Natural killer cell treated with Interleukin-12 subunit alpha and Interleukin-12 subunit beta and Interleukin-15 and Interleukin-18, amount 100 ng/mL, for 72 hours (primary cell): ENCODE measurements around the gene TWSG1. TPM values are rescaled to one million over a fixed set of nuclear protein-coding genes. Genes with fewer than 3 reads are reported as not detected.

Experiments used
- ATAC-seq, 2 donors: fragments of 150-1000 bp; cut with Tn5 transposase in 1 of 2; sonication (Bioruptor Pico), chemical (Tn5 transposase) in 1 of 2; 2 replicates each; pipeline ENCODE4 v1.10.0; 2021
- DNase-seq: peaks from one replicate; pipeline ENCODE4 v3.0.0; 2022; ENCODE audit warnings: low spot score
- H3K27ac Mint-ChIP-seq, 2 donors: 1 replicate in 1 of 2; 2 replicates in 1 of 2; pipeline ENCODE4 v1.8.0; 2022; ENCODE audit warnings: mixed read lengths in 2 of 2, mild to moderate bottlenecking in 1 of 2, moderate library complexity in 1 of 2
- H3K27me3 Mint-ChIP-seq, 2 donors: 1 replicate in 1 of 2; 2 replicates in 1 of 2; pipeline ENCODE4 v1.8.0; 2022; ENCODE audit warnings: mixed read lengths in 2 of 2
- H3K36me3 Mint-ChIP-seq: one replicate; pipeline ENCODE4 v1.8.0; 2022; ENCODE audit warnings: mixed read lengths
- H3K4me1 Mint-ChIP-seq, 2 donors: 1 replicate in 1 of 2; 2 replicates in 1 of 2; pipeline ENCODE4 v1.8.0; 2022; ENCODE audit warnings: low read depth in 2 of 2, mixed read lengths in 2 of 2, mild to moderate bottlenecking in 1 of 2
- H3K4me3 Mint-ChIP-seq: one replicate; pipeline ENCODE4 v1.8.0; 2022; ENCODE audit warnings: mixed read lengths
- H3K9me3 Mint-ChIP-seq: 2 replicates; pipeline ENCODE4 v1.8.0; 2022; ENCODE audit warnings: mixed read lengths
- total RNA-seq, 2 donors: library from RNA; stranded (reverse); gene quantifications; one replicate each; pipeline ENCODE4 v1.2.3, GENCODE V29; 2022

Gene TWSG1
- 10 to 100 TPM; 37.4 to 65.5 TPM for total RNA-seq

DNA sequence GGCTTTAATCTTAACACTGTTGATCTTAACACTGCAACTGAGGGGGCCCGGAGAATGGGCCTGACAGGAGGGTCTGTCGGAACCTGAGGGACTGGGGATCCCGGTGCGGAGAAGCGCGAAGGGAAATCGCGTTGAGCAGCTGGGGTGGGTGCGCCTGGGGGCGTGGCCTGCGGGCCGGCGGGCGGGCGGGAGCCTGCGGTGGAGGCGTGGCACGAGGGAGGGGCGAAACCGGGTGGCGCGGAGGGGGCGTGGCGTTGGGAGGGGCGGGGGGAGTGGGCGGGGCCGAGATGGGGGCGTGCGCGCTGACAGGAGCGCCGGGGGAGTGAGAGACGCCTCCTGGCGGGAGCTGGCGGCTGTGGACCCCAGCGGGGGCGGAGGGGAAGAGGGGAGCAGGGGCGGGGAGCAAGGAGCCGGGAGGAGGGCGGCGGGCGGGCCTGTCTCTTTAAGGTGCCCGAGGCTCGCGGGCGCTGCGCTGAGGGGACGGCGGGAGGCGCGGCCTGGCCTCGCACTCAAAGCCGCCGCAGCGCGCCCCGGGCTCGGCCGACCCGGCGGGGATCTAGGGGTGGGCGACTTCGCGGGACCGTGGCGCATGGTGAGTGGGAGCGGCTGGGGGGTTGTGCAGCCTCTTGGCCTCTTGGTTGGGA, at the start of gene TWSG1:
TSS of gene TWSG1 (plus strand) at position 445 of the 644 bp plus-strand sequence. CDS start 2,457 bp downstream, outside the sequence.
- peaks cover 2 to 8% of the 10 kb centered on the region in 2 donors for H3K27me3 Mint-ChIP-seq
- H3K4me3 Mint-ChIP-seq = peak within 1 kb of the TSS; percentile 90
- peaks cover 8% of the 10 kb centered on the region for H3K36me3 Mint-ChIP-seq
- peaks cover 14 to 31% of the 10 kb centered on the region in 2 donors for H3K4me1 Mint-ChIP-seq
- peak; percentile 97 for DNase-seq
- ATAC-seq = peak; percentile 95 to 96
- H3K27ac Mint-ChIP-seq = peak within 1 kb of the TSS; percentile 70 to 83
- H3K9me3 Mint-ChIP-seq = no peaks in the 10 kb centered on the region

DNA sequence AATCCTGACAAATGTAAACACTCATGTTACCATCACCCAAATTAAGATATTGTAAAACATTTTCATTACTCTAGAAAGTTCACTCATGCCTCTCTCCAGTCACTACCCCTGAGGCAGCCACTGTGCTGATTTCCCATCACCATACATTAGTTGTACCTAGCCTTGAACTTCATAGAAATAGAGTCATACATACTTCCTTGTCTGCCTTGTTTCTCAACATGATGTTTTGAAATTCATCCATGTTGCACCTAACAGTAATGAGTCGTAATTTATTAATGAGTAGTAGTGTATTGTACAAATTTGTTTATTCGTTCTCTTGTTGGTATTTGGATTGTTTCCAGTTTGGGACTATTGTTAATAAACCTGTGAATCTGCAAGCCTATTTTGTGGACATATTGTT, 49.0 kb upstream of the TWSG1 start:
- H3K4me1 Mint-ChIP-seq = no peaks in the 10 kb centered on the region
- H3K27ac Mint-ChIP-seq = peak overlapping the region in 1 of 2 donors; percentile 39
- no peak for DNase-seq
- H3K9me3 Mint-ChIP-seq = no peaks in the 10 kb centered on the region
- no peak for ATAC-seq
- H3K4me3 Mint-ChIP-seq = no peak overlapping the region
- no peaks in the 10 kb centered on the region for H3K27me3 Mint-ChIP-seq
- H3K36me3 Mint-ChIP-seq = peaks cover 12% of the 10 kb centered on the region

DNA sequence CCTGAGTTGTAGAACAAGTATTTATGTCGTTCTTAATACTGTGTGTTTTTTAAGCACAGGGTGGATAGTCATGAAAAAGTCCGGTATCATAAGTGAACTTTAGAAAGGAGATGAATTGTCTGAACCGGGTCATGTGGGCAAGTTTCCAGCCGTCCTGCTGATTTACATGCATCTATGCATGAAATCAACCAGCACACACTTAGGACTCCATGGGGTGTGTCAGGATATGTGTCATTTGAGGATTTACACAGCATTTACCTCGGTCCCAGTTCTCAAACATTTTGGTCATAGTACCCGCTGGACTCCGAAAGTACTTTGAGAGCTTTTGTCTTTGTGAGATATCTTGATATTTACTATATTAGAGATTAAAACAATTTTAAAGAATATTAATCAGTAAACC, 47.5 kb upstream of the TWSG1 start:
- ATAC-seq (no peak), DNase-seq (no peak)
- Mint-ChIP-seq H3K27ac (no peak overlapping the region), H3K4me1 (no peaks in the 10 kb centered on the region), H3K9me3 (no peaks in the 10 kb centered on the region), H3K4me3 (no peak overlapping the region), H3K36me3 (peaks cover 6% of the 10 kb centered on the region), H3K27me3 (no peaks in the 10 kb centered on the region)

DNA sequence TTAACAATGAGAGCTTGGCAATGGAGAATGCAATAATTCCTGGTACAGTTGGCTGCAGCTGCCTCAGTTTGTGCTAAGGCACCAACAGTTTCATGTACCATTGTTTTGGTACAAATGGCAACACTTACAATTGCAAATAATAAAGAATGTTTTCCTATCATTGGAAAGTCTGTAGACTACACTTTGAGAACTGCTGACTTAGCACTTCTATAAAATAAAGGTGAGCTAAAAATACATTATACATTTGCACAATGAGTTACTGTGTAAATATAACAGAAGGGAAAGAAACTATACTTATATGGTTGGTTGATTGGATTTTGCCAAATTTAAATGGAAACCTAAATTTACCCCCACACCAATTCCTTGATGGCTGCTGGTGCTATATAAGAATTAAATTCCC, 44.9 kb upstream of the TWSG1 start:
- ATAC-seq (no peak), DNase-seq (no peak)
- Mint-ChIP-seq H3K27me3 (no peaks in the 10 kb centered on the region), H3K36me3 (peaks cover 8% of the 10 kb centered on the region), H3K27ac (no peak overlapping the region), H3K9me3 (peaks cover 6% of the 10 kb centered on the region), H3K4me1 (no peaks in the 10 kb centered on the region), H3K4me3 (no peak overlapping the region)

DNA sequence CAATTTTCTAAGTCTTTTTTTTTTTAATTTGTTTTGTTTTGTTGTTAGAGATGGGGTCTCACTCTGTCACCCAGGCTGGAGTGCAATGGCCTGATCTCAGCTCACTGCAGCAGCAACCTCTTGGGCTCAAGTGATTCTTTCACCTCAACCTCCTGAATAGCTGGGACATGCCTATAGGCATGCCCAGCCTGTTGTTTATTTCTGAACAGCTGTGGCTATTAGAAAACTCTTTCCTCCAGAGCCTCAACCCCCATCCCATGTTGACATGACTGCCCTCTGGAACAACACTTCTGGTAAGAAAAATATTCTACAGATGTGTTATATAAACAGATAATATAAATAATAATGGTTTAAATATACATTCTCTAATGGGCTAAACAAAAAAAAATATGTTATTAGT, 44.4 kb upstream of the TWSG1 start:
- Mint-ChIP-seq H3K4me1 (no peaks in the 10 kb centered on the region), H3K4me3 (no peak overlapping the region), H3K36me3 (peaks cover 8% of the 10 kb centered on the region), H3K27ac (no peak overlapping the region), H3K9me3 (peaks cover 6% of the 10 kb centered on the region), H3K27me3 (no peaks in the 10 kb centered on the region)
- DNase-seq (no peak), ATAC-seq (no peak)

DNA sequence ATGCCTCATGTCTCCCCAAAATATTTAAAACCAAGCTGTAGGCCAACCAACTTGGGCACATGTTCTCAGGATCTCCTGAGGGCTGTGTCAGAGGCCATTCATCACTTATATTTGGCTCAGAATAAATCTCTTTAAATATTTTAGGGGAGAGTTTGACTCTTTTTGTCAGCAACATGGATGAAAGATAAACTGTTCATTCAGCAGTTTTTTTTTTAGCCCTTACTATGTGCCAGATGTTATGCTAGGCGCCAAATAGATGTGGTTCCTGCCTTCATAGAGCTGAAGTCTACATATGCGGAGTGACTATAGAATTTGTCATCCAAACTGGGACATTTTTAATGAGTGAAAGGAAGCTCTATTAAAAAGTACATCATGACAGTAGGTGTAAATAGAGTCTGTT, 42.5 kb upstream of the TWSG1 start:
- Mint-ChIP-seq H3K4me1 (no peaks in the 10 kb centered on the region), H3K36me3 (peaks cover 8% of the 10 kb centered on the region), H3K4me3 (no peak overlapping the region), H3K9me3 (peaks cover 6% of the 10 kb centered on the region), H3K27me3 (no peaks in the 10 kb centered on the region), H3K27ac (no peak overlapping the region)
- DNase-seq (no peak), ATAC-seq (no peak)

DNA sequence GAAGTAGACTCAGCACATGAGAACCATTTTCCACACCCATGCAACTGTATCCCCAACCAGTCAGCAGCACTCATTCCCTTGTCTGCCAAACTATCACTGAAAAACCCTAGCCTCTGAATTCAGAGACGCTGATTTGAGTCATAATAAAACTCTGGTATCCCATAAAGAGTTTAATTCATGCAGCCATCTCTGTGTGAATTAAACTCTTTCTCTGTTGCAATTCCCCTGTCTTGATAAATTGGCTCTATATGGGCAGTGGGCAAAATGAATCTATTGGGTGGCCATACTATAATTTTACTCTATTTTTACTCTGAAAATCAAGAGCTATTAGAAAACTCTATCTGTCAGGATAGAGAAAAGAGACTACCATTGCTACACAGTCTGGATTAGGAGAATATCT, 40.6 kb upstream of the TWSG1 start:
- ATAC-seq = no peak
- DNase-seq = no peak
- H3K4me3 Mint-ChIP-seq = no peak overlapping the region
- peaks cover 0 to under 1% of the 10 kb centered on the region in 2 donors for H3K27me3 Mint-ChIP-seq
- peaks cover 6% of the 10 kb centered on the region for H3K9me3 Mint-ChIP-seq
- no peak overlapping the region for H3K27ac Mint-ChIP-seq
- no peaks in the 10 kb centered on the region for H3K4me1 Mint-ChIP-seq
- peaks cover 9% of the 10 kb centered on the region for H3K36me3 Mint-ChIP-seq

DNA sequence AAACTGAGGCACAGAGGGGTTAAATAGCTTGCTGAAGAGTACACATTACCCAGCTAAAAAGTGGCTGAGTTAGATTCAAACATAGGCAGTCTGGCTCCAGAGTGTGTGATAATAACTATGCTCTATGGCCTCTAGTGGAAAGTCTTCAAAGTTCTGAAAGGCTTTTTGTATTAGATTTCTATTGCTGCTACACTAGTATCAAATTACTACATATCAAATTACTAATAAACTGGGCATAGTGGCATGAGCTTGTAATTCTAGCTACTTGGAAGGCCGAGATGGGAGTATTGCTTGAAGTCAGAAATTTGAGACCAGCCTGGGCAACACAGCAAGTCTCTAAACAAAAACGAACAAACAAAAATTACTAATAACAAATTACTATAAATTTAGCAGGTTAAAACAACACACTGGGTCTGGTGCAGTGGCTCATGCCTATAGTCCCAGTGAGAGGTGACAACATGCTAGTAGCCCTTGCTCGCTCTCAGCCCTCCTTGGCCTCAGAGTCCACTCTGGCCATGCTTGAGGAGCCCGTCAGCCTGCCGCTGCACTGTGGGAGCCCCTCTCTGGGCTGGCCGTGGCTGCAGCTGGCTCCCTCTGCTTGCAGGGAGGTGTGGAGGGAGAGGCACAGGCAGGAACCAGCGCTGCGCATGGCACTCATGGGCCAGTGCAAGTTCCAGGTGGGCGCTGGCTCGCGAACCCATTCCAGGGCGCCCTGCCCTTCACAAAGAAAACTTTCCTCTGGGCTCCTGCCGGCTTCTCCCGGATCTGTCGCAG, 38.2 kb upstream of the TWSG1 start:
- Mint-ChIP-seq H3K27ac (no peak overlapping the region), H3K36me3 (peaks cover 12% of the 10 kb centered on the region), H3K27me3 (peaks cover 0 to 3% of the 10 kb centered on the region in 2 donors), H3K4me1 (no peaks in the 10 kb centered on the region), H3K9me3 (peaks cover 6% of the 10 kb centered on the region), H3K4me3 (no peak overlapping the region)
- peak in 1 of 2 donors; percentile 45 for ATAC-seq
- DNase-seq = no peak

DNA sequence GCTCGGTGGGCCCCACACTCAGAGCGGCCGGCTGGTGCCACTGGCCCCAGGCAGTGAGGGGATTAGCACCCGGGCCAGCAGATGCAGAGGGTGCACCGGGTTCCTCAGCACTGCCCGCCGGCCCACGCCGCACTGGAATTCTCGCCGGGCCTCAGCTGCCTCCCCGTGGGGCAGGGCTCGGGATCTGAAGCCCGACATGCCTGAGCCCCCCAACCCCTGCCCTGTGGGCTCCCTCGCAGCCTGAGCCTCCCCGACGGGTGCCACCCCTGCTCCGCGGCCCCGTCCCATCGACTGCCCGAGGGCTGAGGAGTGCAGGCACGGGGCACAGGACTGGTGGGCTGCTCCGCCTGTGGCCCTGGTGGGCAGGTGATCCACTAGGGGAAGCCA, 37.6 kb upstream of the TWSG1 start:
- H3K9me3 Mint-ChIP-seq = peaks cover 6% of the 10 kb centered on the region
- no peak overlapping the region for H3K4me3 Mint-ChIP-seq
- H3K27me3 Mint-ChIP-seq = peaks cover 3 to 4% of the 10 kb centered on the region in 2 donors
- peak in 1 of 2 donors; percentile 45 for ATAC-seq
- no peaks in the 10 kb centered on the region for H3K4me1 Mint-ChIP-seq
- H3K27ac Mint-ChIP-seq = no peak overlapping the region
- peaks cover 14% of the 10 kb centered on the region for H3K36me3 Mint-ChIP-seq
- no peak for DNase-seq

DNA sequence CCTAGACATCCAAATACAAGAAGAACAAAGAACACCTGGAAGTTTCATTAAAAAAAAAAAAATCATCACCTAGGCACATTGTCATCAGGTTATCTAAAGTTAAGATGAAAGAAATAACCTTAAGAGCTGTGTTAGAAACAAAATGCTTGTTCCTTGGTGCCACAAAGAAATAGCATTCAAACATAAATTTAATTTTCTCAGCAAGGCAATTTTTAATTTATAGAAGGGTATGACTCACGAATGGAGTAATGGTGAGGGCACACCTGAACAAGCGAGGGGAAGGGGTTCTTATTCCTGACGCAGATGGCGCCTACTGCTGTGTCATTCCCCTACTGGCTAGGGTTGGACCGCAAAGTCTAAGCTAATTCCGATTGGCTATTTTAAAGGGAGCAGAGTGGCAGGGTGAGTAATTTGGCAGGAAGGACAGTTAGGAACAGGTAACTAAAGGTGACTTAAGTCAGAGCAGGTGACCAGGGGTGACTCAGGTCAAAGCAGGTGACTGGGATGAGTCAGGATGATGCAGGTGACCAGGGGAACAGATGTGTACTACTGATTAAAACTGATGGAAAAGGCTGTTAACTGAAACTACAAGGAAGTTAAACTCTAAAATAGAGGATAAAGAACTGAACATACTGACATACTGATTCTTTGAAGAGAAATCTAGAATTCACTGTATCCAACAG, 30.0 kb upstream of the TWSG1 start:
- ATAC-seq (no peak), DNase-seq (no peak)
- no peak overlapping the region for H3K27ac Mint-ChIP-seq
- H3K27me3 Mint-ChIP-seq = peaks cover 21 to 48% of the 10 kb centered on the region in 2 donors
- H3K4me1 Mint-ChIP-seq = no peaks in the 10 kb centered on the region
- peaks cover 30% of the 10 kb centered on the region for H3K9me3 Mint-ChIP-seq
- H3K4me3 Mint-ChIP-seq = no peak overlapping the region
- H3K36me3 Mint-ChIP-seq = peaks cover 47% of the 10 kb centered on the region

DNA sequence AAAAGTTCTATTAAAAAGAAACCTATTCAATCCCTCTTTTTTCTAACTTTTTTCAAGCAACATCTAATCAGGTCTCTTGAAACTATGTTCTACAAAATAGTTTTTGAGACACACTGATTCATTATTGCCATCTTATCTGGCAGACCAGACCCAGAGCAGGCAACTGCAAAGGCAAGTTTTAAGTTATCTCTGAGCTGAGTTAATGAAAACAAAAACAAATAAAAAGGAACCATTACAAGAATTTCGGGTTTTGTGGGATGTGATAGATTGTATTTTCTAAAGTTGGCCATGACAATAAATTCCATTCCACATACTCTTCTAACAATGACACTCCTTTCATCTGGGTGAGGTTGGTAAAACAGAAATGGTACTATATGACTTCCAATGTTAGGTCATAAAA, 15.2 kb upstream of the TWSG1 start:
- DNase-seq = no peak
- peaks cover 5% of the 10 kb centered on the region for H3K36me3 Mint-ChIP-seq
- H3K9me3 Mint-ChIP-seq = peaks cover 3% of the 10 kb centered on the region
- peaks cover 33 to 42% of the 10 kb centered on the region in 2 donors for H3K27me3 Mint-ChIP-seq
- no peak overlapping the region for H3K4me3 Mint-ChIP-seq
- no peaks in the 10 kb centered on the region for H3K4me1 Mint-ChIP-seq
- no peak for ATAC-seq
- H3K27ac Mint-ChIP-seq = no peak overlapping the region

DNA sequence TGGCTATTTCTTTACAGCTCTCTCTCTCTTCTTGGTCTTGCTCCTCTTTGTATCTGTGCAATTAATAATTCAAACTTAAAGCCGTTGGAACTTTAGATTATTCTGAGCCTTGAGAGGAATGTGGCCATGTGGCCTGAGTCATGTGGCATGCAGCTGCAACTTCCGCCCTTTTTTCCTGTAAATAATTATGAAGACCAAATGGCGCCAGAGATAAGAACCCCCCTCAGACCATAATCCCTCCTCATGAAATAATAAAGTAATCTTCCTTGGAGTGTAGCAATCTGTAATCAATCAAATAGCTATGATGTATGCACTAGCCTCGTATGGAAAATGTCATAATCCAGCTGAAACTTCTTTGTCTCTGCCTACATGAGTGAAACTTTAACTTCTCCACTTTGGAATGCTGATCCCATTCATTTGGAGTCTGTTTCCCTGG, 13.5 kb upstream of the TWSG1 start:
- H3K36me3 Mint-ChIP-seq = peaks cover 5% of the 10 kb centered on the region
- no peak overlapping the region for H3K4me3 Mint-ChIP-seq
- no peaks in the 10 kb centered on the region for H3K4me1 Mint-ChIP-seq
- H3K9me3 Mint-ChIP-seq = peaks cover 3% of the 10 kb centered on the region
- H3K27ac Mint-ChIP-seq = no peak overlapping the region
- H3K27me3 Mint-ChIP-seq = peaks cover 33 to 44% of the 10 kb centered on the region in 2 donors
- DNase-seq (no peak), ATAC-seq (no peak)

DNA sequence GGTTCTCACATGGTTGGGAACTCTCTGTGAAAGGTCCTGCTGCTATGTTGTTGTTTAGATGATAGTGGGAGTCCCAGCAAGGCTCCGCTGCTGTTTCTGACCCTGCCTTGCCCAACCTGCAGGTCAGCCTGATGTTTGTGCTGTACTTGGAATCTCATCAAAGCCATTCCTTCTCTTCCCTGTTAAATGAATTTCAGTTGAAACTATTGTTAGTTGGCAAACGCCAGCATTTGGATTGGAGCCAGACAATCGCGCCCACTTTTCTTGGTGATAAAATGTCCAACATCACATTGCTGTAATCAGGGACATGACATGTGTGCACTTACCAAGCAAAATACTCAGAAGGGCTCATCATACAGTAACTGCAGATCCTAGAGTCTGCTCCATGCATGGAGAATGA, 12.8 kb upstream of the TWSG1 start:
- ATAC-seq = no peak
- Mint-ChIP-seq H3K36me3 (peaks cover 5% of the 10 kb centered on the region), H3K27me3 (peaks cover 39 to 51% of the 10 kb centered on the region in 2 donors)

DNA sequence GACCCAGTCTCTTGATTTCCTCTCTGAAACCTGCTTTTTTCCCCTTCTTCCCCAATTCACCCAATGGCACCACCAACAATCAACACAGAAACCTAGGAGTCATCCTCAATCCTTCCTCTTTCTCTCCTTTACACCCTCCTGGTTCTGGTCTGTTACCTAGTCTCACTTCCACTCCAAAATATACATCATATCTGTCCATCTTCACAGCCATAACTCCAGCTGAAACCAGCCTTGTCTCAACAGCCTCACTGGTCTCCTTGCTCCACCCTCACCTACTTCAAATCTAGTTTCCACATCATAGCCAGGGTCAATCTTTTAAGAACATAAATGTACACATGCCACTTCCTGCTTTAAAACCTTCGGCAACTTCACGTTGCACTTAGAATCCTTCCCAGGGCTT, 11.8 kb upstream of the TWSG1 start:
- DNase-seq (no peak), ATAC-seq (no peak)
- H3K27me3 Mint-ChIP-seq = peaks cover 39 to 51% of the 10 kb centered on the region in 2 donors
- peaks cover 5% of the 10 kb centered on the region for H3K36me3 Mint-ChIP-seq
- peaks cover 0 to 5% of the 10 kb centered on the region in 2 donors for H3K4me1 Mint-ChIP-seq
- H3K27ac Mint-ChIP-seq = no peak overlapping the region
- H3K9me3 Mint-ChIP-seq = peaks cover 3% of the 10 kb centered on the region
- no peak overlapping the region for H3K4me3 Mint-ChIP-seq

More for the DNA sequence above, 12.8 kb upstream of the TWSG1 start:
- Mint-ChIP-seq H3K4me1 (peaks cover 0 to 4% of the 10 kb centered on the region in 2 donors), H3K27ac (no peak overlapping the region), H3K4me3 (no peak overlapping the region), H3K9me3 (peaks cover 3% of the 10 kb centered on the region)
- DNase-seq = no peak
